ENCODE results near the gene FAF1.
"Not testable (repeated sequence)": the region's sequence is repeated elsewhere in the genome, so short reads cannot be mapped to it uniquely, and the experiment has no call there.

Gene FAF1

DNA sequence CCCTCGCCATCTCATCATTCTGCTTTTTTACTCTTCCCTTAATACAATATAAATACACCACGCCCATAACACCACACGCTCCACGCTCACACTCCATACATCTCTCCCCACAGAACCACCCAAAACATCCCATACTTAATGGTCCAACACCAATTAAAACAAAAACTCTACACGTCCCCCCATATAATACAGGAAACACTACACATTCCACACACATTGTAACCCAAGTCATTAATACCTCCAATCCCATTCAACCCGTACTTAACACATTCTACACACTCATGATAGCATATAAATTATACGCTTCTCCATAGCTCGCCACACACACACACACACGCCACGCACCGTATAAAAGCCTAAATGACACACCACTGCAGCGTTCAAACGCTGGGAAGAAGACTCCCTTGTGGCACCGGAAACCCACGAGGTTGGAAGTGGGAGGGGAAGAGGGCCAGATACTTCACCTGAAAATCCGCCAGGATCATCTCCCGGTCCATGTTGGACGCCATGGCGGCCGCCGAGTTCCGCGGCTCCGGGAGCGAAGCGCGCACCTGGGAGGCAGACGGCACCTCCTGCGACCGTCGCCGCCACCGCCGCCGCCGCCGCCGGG, 659 bp downstream of the FAF1 start:
- peak; percentile 71 to 74 for DNase-seq

DNA sequence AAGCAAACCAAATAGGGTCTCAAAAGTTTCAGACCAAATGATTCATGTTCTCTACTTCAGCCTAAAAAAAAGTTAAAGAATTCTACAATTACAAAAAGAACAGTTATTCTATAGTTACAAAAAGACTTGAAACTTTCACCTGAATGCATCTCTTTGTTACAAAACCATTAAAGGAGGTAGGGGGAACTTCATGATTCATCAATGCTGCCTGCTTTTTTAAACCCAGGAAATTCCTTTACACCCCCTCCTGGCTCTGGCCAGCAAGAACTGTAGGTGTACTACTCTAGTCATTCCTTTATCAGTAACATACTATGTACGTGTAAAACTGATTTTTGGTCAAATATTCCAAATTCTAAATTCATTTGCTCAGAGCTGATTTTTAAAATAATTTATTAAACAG, 5.0 kb downstream of the FAF1 start:
- no peak for DNase-seq

DNA sequence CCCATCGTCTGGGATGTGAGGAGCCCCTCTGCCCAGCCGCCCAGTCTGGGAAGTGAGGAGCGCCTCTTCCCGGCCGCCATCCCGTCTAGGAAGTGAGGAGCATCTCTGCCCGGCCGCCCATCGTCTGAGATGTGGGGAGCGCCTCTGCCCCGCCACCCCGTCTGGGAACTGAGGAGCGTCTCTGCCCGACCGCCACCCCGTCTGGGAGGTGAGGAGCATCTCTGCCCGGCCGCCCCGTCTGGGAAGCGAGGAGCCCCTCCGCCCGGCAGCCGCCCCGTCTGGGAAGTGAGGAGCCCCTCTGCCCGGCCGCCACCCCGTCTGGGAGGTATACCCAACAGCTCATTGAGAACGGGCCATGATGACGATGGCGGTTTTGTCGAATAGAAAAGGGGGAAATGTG, 7.5 kb downstream of the FAF1 start:
- not testable (repeated sequence) for DNase-seq

DNA sequence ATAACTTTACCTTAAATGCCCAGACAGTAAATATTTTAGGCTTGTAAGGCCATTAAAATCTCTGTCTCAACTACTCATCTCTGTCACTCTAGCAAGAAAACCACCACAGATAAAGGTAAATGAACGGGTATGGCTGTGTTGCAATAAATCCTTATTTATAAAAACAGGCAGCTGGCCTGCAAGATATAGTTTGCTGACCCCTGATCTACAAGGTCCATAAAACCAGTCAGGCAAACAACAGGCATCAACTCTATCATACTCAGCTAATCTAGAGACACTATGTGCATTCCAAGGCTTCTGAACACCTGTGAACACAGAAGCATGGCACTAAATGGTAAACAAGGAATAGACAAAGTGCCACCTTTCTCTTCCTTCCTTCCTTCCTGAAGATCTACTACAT, 9.7 kb downstream of the FAF1 start:
- DNase-seq = no peak

DNA sequence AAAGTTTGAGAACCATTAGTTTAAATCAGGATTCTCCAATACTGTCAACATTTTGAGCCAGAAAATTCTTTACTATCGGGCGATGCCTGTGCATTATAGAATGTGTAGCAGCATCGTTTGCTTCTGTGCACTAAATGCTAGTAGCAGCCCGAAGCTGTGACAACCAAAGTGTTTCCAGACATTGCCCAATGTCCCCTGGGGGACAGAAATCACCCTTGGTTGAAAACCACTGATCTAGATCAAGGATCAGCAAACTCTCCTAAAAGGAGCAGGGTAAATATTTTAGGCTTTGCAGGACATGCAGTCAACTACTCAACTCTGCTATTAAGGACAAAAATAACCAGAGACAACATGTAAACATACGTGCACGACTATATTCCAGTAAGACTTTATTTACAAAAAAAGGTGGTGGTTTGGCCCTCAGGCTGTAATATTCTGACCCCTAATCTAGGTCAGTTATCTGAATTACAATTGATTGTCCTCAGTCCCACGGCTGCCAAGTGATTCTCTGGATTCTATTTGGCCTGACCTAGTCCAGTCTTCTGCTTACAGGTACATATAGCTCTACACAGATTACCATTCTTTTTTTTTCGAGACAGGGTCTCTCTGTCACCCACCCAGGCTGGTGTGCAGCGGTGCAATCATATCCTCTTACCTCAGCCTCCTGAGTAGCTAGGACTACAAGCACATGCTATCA, 10.6 kb downstream of the FAF1 start:
- no peak for DNase-seq

DNA sequence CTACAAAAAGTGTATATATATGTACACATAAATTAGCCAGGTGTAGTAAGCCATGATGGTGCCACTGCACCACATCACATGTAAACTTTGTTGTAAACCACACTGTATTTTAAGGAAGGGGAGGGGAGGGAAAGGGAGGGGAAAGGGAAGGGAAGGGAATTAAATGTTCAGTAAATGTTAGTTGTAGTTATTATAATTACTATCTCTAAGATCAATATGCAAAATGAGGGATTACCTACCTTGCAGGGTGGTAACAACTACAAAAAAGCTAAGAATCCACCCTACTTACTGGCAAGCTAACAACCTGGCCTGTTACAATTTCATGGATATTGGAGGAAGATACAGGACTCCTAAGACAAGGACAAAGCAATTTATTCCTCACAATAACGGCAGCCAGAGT, 17.7 kb downstream of the FAF1 start:
- no peak for DNase-seq

DNA sequence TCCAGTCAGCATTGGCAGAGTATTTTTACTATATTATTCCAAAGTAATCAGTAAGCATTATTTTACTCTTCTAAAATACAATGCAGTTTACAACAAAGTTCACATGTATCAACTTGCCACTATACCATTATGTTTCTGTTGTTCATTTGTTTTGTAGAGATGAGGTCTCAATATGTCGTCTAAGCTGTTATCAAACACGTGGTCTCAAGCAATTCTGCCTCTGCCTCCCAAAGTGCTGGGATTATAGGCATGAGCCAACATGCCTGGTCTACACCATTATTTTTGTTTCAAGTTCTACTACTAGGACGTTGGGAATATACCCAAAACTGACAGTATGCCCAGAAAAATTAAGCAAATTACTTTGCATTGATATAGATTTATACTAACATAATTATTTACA, 19.8 kb downstream of the FAF1 start:
- no peak for DNase-seq

DNA sequence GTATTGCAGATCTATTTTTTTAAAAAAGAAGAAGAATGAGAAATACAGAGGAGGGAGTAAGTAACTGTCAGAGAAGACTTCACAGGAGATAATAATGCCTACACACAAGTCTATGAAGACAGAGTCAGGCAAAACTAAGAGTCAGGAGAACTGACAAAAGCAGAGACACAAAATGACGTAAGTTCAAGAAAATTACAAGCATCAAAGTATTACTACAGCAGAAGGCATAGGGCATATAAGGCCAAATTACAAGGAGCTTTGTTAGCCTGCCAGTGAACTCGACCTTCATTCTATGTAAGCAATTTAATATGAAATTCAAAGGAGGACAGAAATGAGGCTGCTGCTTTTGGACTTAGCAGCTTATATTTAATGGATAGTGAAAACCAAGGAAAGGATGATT, 23.7 kb downstream of the FAF1 start:
- no peak for DNase-seq

DNA sequence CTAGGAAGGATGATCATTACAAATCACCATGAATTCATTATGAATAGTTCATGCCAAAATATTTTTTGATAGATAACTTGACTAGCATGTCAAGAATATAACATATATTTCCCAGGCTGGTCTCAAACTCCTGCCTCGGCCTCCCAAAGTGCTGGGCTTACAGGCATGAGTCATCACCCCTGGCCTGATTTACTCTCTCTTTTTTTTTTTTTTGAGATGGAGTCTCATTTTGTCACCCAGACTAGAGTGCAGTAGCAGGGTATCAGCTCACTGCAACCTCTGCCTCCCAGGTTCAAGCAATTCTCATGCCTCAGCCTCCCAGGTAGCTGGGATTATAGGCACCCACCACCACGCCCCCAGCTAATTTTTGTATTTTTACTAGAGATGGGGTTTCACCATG, 24.8 kb downstream of the FAF1 start:
- DNase-seq = not testable (repeated sequence)

DNA sequence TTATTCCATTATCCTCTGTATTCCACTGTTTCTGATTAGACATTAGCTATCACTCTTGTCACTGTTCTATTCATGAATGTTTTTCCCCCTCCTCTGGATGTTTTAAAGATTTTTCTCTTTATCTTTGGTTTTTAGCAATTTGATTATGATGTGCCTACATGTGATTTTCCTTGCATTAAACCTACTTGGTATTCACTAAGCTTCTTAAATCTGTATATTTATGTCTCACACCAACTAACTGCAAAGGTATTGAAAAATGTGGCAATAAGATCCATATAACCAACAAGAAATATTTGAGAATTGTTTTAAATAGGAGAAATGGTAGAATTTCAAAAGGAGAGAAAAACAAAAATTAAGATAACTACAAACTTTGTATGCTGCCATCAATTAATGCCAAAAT, 25.2 kb downstream of the FAF1 start:
- no peak for DNase-seq

DNA sequence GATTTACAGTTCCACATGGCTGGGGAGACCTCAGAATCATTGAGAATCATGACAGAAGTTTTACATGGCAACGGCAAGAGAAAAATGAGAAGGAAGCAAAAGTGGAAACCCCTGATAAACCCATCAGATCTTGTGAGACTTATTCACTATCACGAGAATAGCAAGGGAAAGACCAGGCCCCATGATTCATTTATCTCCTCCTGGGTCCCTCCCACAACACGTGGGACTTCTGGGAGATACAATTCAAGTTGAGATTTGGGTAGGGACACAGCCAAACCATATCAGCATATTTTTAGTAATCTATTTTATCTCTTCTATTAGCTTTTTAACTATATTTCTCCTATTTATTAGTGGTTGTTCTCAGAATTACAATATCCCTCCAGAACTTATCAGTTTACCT, 26.3 kb downstream of the FAF1 start:
- DNase-seq = not testable (repeated sequence)

DNA sequence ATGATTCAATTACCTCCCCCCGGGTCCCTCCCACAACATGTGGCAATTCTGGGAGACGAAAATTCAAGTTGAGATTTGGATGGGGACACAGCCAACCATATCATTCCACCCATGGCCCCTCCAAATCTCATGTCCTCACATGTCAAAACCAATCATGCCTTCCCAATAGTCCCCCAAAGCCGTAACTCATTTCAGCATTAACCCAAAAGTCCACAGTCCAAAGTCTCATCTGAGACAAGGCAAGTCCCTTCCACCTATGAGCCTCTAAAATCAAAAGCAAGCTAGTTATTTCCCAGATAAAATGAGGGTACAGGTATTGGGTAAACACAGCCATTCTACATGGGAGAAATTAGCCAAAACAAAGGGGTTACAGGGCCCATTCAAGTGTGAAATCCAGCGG, 28.0 kb downstream of the FAF1 start:
- DNase-seq = not testable (repeated sequence)

DNA sequence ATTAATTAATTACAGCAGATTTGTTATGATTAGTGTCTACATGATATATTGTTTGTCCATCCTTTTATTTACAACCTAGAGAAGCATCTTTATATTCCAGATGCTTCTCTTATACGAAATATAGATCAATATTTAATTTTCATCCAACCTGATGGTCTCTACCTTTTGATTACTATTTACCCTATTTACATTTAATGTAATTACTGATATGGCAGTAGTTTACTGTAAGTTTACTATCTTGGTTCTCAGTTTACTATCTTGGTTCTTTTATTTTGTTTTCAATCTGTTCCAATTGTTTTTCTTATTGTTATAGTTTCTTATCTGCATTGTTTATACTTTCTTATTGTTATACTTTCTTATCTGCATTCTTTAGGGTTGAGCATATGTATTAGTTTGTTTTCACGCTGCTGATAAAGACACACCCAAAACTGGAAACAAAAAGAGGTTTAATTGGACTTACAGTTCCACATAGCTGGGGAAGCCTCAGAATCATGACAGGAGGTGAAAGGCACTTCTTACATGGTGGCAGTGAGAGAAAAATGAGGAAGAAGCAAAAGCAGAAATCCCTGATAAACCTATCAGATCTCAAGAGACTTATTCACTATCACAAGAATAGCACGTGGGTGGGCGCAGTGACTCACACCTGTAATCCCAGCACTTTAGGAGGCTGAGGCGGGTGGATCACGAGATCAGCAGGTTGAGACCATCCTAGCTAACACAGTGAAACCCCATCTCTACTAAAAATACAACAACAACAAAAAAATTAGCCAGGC, 28.9 kb downstream of the FAF1 start:
- DNase-seq = no peak

DNA sequence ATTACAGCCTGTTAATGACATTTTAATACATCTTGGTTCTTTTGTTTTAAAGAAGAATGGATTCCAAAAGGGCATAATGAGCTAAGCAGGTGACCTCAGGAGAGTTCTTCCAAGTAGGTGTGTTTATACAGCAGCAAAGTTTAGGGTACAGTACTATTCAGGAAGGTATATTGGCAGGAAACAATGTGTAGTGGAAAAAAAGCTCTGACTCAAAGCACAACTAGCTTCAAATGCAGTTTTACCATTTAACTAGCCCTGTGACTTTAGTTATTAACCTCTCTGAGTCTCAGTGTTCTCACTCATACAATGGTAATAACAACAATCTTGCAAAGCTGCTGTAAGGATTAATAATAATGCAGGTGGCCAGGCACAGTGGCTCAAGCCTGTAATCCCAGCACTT, 29.9 kb downstream of the FAF1 start:
- DNase-seq = no peak

DNA sequence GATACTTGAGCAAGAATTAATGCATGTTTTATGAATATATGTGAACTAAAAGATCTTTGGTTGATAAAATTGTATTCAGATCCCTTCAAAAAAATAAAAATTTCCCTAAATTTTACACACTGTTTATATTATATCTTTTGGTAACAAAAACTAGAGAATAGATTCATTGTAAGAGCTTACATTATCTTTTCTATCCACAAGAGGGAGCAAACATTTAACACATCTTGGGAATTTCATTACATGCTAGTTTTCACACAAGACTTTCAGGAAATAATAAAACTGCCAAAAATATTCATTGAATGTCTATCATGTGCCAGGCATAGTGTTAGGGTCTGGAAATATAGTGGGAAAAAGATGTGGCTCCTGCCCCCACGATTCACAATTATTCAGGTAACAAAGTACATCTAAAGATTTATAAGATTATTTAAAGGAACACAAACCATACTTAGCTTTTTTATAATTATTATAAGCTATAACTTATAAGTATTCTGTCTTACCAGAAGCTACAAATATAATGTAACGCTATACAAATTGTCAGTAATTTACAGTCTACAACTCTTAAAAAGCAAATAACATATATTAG, 30.6 kb downstream of the FAF1 start:
- peak; percentile 28 to 51 for DNase-seq

DNA sequence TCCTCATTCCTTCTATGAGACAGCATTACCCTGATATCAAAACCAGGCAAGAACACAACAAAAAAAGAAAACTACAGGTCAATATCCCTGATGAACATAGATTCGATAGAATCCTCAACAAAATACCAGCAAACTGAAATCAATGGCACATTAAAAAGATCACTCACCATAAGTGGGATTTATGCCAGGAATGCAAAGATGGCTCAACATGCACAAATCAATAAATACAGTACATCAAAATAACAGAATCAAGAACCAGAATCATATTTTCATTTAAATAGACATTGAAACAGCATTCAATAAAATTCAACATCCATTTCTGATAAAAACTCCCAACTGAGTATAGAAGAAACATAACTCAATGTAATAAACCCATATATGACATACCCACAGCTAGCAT, 36.5 kb downstream of the FAF1 start:
- no peak for DNase-seq

DNA sequence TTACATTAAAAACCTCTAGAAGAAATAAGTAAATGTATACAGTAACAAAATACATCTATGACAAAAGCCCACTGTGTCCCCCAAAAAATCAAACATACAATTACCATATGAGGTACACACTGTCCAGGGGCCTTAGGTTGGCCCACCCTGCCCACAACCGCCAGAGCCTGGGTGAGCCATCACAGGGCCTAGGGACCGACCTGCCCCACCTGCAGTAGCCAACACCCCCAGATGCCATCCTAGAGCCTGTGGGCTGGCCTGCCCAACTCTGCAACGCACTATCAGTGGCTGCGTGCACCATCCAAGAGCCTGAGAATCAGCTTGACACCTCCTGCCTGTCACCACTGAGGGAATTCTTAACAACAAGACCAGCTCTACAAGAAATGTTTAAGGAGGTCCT, 39.0 kb downstream of the FAF1 start:
- DNase-seq = no peak

DNA sequence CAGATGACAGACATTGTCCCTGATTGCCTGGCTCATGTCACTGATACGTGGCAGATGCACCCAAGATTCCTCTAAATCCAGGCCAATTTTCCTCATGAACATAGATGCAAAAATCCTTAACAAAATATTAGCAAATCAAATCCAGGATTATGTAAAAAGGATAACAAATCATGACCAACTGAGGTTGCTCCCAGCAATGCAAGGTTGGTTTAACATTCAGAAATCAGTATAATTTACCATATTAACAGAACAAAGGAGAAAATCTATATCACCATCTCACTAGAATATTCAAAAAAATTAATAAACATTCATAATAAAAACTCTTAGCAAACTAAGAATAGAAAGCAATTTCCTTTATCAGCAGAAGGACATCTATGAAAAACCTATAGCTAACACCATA, 39.7 kb downstream of the FAF1 start:
- no peak for DNase-seq

DNA sequence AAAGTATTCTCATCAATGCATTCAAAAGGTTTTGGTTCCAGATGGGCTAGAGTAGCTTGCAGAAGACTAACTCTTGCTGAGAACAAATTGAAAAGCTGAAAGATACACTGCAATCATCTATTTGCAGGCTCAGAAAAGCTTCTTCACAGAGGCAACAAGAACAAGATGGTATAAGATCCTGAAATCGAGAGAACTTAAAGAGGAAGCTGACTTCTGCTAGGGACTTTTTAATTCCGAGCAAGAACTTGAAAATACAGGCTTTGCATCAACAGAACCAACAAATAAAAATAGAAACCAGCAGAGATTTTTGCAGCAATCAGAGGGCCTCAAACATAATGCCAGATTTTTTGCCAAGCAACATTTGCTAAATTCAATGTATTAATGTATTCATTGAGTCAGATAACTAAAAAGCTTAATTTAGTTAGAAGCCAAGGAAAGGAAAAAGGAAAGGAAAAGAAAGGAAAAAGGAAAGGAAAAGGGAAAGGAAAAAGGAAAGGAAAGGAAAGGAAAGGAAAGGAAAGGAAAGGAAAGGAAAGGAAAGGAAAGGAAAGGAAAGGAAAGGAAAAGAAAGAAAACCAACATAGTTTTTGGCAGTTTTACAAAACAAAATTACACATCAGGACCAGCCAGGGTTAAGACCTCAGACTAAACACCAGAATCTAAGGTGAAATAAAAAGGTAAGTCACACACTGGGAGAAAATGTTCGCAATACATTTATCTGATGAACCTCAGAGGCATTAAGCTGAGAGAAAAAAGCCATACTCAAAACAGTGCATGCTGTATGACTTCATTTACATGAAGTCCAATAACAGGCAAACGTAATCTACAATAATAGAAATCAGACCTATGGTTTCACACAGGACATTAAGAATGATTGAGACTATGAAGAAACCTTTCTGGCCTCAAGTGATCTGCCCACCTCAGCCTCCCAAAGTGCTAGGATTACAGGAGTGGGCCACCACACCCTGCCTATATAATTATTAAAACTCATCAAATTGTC, 42.6 kb downstream of the FAF1 start:
- DNase-seq = no peak

DNA sequence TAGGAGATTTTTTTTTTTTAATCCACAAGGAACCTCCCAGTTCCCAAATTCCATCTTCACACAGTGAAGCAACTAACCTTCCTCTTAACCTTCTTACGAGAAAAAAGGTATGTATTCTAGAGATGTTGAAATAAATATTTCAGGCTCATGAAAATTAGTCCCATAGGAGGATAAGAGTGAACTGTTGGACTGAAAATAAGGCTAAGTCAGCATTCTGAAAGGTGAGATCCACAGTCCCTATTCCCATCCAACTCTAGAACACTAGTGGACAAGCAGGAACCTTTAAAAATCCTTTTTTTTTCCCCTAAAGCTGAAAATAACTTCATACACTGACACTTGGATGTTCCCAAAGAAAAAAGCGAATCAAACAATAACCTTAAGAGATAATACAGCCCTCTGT, 44.4 kb downstream of the FAF1 start:
- no peak for DNase-seq

DNA sequence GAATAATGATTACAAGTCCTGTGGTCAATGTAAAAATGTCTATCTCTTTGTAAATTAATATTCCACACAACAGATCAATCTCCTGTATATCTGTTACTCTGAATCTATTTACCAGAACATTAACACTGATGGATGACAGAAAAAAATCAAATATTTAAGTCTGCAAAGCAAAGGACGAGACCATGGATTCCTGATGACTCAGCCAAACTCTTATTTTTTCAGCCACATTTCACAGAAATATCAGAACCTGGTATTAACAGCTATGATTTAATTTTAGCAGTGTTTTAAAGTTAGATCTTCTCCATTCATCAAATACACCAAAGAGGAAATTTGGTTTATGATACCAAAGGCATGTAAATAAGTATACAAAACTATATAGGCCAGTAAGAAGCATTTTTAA, 46.1 kb downstream of the FAF1 start:
- no peak for DNase-seq

DNA sequence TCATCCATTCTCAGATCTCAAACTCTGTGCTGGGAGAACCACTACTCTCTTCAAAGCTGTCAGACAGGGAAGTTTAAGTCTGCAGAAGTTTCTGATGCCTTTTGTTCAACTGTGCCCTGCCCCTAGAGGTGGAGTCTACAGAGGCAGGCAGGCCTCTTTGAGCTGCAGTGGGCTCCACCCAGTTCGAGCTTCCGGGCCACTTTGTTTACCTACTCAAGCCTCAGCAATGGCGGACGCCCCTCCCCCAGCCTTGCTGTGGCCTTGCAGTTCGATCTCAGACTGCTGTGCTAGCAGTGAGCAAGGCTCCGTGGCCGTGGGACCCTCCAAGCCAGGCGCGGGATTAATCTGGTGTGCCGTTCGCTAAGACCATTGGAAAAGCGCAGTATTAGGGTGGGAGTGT, 49.7 kb downstream of the FAF1 start:
- not testable (repeated sequence) for DNase-seq

DNA sequence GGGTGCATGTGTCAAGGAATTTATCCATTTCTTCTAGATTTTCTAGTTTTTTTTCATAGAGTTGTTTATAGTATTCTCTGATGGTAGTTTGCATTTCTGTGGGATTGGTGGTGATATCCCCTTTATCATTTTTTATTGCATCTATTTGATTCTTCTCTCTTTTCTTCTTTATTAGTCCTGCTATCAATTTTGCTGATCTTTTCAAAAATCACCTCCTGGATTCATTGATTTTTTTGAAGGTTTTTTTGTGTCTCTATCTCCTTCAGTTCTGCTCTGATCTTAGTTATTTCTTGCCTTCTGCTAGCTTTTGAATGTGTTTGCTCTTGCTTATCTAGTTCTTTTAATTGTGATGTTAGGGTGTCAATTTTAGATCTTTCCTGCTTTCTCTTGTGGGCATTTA, 52.5 kb downstream of the FAF1 start:
- DNase-seq = not testable (repeated sequence)
